Measurements from ENCODE around the gene ZNF672.
"Not testable (repeated sequence)": the region's sequence is repeated elsewhere in the genome, so short reads cannot be mapped to it uniquely, and the experiment has no call there.

ZNF672 gene

DNA sequence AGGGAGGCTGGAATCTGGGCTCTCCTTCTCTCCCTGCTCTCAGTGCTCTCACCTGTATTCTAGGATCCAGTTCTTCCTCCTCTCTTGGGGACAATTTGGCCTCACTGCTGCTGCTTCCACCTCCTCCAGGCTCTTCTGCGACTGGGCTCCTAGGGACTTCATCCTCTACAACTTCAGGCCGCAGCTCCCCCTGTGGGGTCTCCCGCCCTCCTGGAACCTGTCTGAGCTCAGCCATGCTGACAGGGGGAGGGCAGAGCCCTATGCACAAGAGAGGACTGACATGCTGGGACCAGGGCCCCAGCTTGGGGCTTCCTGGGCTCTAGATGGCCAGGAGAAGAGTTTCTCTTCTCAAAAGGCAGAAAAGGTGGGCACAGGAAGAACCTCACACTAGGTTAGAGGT lies 13.3 kb upstream of the ZNF672 start:
- in situ Hi-C loops (cut with MboI; ENCODE audit: low pct_unique_long_range_greater_than_20kb, low sequenced_read_pairs, unreplicated experiment), result no loop called here
- TF ChIP-seq CTCF (IDR thresholded peaks at IDR 0.05; ENCODE audit: extremely low read depth, insufficient read depth, missing control alignments), result no peak
- DNase-seq (ENCODE audit: low spot score), result no peak

- in situ Hi-C loops (cut with MboI; ENCODE audit: low pct_unique_long_range_greater_than_20kb, low sequenced_read_pairs, unreplicated experiment), result no loop called here
- no peak for DNase-seq (ENCODE audit: low spot score)
- no peak for TF ChIP-seq CTCF (IDR thresholded peaks at IDR 0.05; ENCODE audit: extremely low read depth, insufficient read depth, missing control alignments)
These were observed 12.9 kb upstream of the ZNF672 start for GRCh38 chr1:248825136-248825535.

- no peak for DNase-seq (ENCODE audit: low spot score)
- no peak for TF ChIP-seq CTCF (IDR thresholded peaks at IDR 0.05; ENCODE audit: extremely low read depth, insufficient read depth, missing control alignments)
- in situ Hi-C loops (cut with MboI; ENCODE audit: low pct_unique_long_range_greater_than_20kb, low sequenced_read_pairs, unreplicated experiment), result no loop called here
These were observed 12.5 kb upstream of the ZNF672 start for GRCh38 chr1:248825573-248825908.

DNA sequence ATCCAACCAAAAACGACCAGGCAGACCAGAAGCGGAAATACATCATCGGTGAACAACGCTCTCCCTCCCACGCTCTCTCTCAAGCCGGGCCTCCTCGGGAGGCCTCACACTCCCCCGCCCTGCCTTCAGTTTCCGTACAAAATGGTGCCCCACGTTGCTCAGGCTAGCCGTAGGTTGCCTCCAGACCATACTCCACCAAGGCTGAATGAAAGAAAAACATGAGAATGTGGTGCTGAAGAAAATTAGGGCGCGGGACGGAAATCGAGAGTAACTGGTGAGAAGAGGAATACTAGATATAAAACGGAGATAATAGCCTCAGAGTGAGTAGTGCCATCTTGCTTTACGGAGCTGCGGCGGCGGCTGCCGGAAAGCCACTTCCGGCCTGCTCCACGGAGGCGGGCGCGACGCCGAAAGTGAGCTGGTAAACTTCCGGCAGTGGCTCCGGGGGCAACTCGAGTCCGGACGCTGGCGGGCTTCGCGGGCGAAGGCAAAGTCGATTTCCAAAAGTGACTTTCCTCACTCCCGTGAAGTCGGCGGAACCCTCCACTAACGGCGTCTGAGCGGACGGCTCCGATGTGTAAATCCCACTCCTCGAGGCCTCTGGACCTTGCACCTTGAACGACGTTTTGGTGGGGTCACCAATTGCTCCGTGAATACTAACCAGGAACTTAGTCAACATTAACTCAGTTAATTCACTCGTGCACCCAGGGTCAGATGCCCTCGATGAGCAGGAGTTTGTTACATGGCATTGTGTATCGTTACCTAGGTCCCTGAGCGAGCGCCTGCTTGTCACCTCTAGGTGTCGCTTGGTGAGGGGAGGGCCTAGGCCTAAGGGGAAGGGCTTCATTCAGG lies 11.9 kb upstream of the ZNF672 start, which contains the start of gene SH3BP5L:
SH3BP5L (minus strand) TSS at position 7 of the 852 bp plus-strand sequence. CDS start 980 bp downstream, outside the sequence.
- in situ Hi-C loops (cut with MboI; ENCODE audit: low pct_unique_long_range_greater_than_20kb, low sequenced_read_pairs, unreplicated experiment), result no loop called here
- peak; percentile 80 for TF ChIP-seq CTCF (IDR thresholded peaks at IDR 0.05; ENCODE audit: extremely low read depth, insufficient read depth, missing control alignments)
- DNase-seq (ENCODE audit: low spot score), result peak; percentile 96

- TF ChIP-seq CTCF (IDR thresholded peaks at IDR 0.05; ENCODE audit: extremely low read depth, insufficient read depth, missing control alignments), result no peak
- in situ Hi-C loops (cut with MboI; ENCODE audit: low pct_unique_long_range_greater_than_20kb, low sequenced_read_pairs, unreplicated experiment), result no loop called here
- no peak for DNase-seq (ENCODE audit: low spot score)
These were observed 9.2 kb upstream of the ZNF672 start for GRCh38 chr1:248828845-248829244.

DNA sequence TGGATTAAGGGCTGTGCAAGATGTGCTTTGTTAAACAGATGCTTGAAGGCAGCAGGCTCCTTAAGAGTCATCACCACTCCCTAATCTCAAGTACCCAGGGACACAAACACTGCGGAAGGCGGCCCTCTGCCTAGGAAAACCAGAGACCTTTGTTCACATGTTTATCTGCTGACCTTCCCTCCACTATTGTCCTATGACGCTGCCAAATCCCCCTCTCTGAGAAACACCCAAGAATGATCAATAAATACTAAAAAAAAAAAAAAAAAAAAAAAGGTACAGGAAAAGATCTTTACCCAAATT lies 7.4 kb upstream of the ZNF672 start:
- in situ Hi-C loops (cut with MboI; ENCODE audit: low pct_unique_long_range_greater_than_20kb, low sequenced_read_pairs, unreplicated experiment); DNase-seq (ENCODE audit: low spot score): not testable (repeated sequence)

GRCh38 chr1:248831842-248832241 lies 6.2 kb upstream of the ZNF672 start:
- no peak for TF ChIP-seq CTCF (IDR thresholded peaks at IDR 0.05; ENCODE audit: extremely low read depth, insufficient read depth, missing control alignments)
- no peak for DNase-seq (ENCODE audit: low spot score)
- in situ Hi-C loops (cut with MboI; ENCODE audit: low pct_unique_long_range_greater_than_20kb, low sequenced_read_pairs, unreplicated experiment), result no loop called here
